ENCODE results near the gene MRC2.
"Not testable (repeated sequence)": the region's sequence is repeated elsewhere in the genome, so short reads cannot be mapped to it uniquely, and the experiment has no call there.

MRC2 gene, protein sequence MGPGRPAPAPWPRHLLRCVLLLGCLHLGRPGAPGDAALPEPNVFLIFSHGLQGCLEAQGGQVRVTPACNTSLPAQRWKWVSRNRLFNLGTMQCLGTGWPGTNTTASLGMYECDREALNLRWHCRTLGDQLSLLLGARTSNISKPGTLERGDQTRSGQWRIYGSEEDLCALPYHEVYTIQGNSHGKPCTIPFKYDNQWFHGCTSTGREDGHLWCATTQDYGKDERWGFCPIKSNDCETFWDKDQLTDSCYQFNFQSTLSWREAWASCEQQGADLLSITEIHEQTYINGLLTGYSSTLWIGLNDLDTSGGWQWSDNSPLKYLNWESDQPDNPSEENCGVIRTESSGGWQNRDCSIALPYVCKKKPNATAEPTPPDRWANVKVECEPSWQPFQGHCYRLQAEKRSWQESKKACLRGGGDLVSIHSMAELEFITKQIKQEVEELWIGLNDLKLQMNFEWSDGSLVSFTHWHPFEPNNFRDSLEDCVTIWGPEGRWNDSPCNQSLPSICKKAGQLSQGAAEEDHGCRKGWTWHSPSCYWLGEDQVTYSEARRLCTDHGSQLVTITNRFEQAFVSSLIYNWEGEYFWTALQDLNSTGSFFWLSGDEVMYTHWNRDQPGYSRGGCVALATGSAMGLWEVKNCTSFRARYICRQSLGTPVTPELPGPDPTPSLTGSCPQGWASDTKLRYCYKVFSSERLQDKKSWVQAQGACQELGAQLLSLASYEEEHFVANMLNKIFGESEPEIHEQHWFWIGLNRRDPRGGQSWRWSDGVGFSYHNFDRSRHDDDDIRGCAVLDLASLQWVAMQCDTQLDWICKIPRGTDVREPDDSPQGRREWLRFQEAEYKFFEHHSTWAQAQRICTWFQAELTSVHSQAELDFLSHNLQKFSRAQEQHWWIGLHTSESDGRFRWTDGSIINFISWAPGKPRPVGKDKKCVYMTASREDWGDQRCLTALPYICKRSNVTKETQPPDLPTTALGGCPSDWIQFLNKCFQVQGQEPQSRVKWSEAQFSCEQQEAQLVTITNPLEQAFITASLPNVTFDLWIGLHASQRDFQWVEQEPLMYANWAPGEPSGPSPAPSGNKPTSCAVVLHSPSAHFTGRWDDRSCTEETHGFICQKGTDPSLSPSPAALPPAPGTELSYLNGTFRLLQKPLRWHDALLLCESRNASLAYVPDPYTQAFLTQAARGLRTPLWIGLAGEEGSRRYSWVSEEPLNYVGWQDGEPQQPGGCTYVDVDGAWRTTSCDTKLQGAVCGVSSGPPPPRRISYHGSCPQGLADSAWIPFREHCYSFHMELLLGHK (N-terminal part only)

DNA sequence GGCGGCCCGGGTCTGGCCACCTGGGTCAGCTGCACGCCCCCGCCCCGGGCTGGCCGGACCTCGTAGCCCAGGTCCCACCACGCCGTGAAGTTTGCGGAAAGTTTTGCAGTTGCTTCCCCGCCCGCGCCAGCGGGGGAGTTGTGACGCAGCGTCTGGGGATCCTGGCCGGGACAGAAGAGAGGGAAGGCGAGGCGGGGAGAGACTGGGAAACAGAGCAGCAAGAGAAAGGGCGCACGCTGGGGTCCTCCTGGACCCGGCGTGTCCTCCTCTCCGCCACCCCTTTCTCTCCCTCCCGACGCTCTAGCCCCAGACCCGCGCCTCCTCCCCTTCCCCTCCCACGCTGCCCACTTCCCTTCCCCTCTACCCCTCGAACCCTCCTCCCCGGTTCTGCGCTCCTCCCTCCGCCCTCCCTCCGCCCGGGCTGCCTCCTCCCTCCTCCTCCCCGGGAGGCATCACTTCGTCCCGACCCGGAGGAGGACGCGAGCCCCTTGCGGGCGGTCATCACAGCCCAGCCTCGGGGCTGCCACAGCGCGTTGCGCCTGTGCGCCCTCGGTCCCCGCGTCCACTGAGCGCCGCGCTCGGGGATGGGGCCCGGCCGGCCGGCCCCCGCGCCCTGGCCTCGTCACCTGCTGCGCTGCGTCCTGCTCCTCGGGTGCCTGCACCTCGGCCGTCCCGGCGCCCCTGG, at the start of gene MRC2:
Gene MRC2, plus strand, starts transcription at position 452 of the 685 bp plus-strand sequence. Its CDS starts 133 bp downstream, at position 585.
- DNase-seq (peak; percentile 60), ATAC-seq (replicated peaks) (peak; percentile 72 to 76)
- H3K36me3 Mint-ChIP-seq: peaks cover 18 to 21% of the 10 kb centered on the region in 2 donors
- peak within 1 kb of the TSS; percentile 89 to 99 for H3K4me3 Mint-ChIP-seq
- peak within 1 kb of the TSS; percentile 74 for H3K27ac Mint-ChIP-seq
- H3K27me3 Mint-ChIP-seq: peaks cover 39 to 48% of the 10 kb centered on the region in 2 donors
- no peaks in the 10 kb centered on the region for H3K9me3 Mint-ChIP-seq
- H3K4me1 Mint-ChIP-seq: peaks cover 19 to 38% of the 10 kb centered on the region in 2 donors

DNA sequence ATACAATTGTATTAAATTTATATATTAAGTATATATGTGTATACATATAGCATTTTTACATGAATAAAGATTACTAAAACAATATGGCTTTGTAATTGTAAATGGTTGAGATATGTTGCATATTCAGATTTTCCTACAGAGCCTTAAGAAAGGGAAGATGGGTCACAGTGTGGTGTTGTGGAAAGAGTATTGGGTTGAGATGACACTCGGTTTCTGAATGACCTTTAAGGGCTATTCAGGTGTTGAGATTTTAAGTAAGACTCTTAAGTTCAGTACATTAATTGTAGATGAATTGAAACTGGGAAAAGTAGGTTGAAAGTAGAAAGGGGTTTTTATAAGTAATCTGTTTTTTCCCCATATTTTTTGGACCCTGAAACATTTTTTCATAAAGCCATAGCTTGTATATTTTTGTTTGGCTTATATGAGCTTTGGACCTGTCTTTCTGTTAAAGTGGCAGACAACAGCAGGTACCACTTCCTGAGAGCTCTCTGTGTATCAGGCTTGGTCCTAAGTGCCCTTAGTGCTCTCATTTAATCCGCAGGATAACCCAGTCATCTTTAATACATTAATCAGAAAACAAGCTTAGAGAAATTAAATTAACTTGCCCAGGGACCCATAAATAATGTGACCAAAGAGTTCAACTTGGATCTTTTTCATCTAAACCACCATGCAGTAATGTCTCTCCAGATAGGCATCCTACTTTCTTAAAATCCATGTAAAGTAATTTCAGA, 48.5 kb upstream of the MRC2 start:
- H3K36me3 Mint-ChIP-seq: peaks cover 34 to 54% of the 10 kb centered on the region in 2 donors
- H3K27ac Mint-ChIP-seq: peak overlapping the region; percentile 62
- H3K9me3 Mint-ChIP-seq: no peaks in the 10 kb centered on the region
- no peaks in the 10 kb centered on the region for H3K27me3 Mint-ChIP-seq
- no peak for DNase-seq
- ATAC-seq (replicated peaks): peak; percentile 73
- peaks cover 8 to 25% of the 10 kb centered on the region in 2 donors for H3K4me1 Mint-ChIP-seq
- no peak overlapping the region for H3K4me3 Mint-ChIP-seq

DNA sequence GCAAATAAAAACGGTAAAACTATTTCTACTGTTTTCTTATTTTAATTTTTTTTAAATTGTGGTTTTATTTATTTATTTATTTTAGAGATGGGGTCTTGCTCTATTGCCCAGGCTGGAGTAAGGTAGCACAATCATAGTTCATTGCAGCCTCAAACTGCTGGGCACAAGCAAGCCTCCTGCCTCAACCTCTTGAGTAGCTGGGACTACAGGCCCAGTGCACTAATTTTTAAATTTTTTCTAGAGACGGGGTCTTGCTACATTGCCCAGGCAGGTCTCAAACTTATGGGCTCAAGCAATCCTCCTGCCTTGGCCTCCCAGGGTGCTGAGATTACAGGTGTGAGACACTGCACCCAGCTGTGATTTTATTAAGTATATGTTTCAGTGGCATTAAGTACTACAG, 46.5 kb upstream of the MRC2 start:
- H3K9me3 Mint-ChIP-seq: no peaks in the 10 kb centered on the region
- peaks cover 5 to 16% of the 10 kb centered on the region in 2 donors for H3K4me1 Mint-ChIP-seq
- H3K27ac Mint-ChIP-seq: no peak overlapping the region

DNA sequence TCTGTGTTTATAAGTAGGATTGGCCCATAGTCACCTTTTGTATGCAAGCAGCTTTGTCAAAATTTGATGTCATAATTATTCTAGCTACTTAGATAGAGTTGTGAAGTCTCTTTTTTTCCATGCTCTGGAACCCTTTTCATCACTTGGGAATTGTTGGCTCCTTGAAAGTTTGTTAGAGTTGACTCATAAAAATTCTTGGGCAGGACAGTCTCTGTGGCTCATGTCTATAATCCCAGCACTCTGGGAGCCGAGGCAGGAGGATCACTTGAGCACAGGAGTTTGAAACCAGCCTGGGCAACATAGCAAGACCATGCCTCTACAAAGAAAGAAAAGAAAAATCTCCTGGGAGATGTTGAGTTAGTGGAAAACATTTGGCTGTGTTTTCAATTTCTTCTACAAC, 45.7 kb upstream of the MRC2 start:
- peaks cover 5 to 16% of the 10 kb centered on the region in 2 donors for H3K4me1 Mint-ChIP-seq
- peaks cover 26 to 33% of the 10 kb centered on the region in 2 donors for H3K36me3 Mint-ChIP-seq
- H3K27me3 Mint-ChIP-seq: no peaks in the 10 kb centered on the region
- ATAC-seq (replicated peaks) (no peak), DNase-seq (no peak)
- H3K9me3 Mint-ChIP-seq: no peaks in the 10 kb centered on the region
- no peak overlapping the region for H3K27ac Mint-ChIP-seq
- no peak overlapping the region for H3K4me3 Mint-ChIP-seq

More for the DNA sequence above, 46.5 kb upstream of the MRC2 start:
- H3K4me3 Mint-ChIP-seq: no peak overlapping the region
- H3K36me3 Mint-ChIP-seq: peaks cover 29 to 39% of the 10 kb centered on the region in 2 donors
- no peak for DNase-seq
- no peaks in the 10 kb centered on the region for H3K27me3 Mint-ChIP-seq
- ATAC-seq (replicated peaks): no peak

DNA sequence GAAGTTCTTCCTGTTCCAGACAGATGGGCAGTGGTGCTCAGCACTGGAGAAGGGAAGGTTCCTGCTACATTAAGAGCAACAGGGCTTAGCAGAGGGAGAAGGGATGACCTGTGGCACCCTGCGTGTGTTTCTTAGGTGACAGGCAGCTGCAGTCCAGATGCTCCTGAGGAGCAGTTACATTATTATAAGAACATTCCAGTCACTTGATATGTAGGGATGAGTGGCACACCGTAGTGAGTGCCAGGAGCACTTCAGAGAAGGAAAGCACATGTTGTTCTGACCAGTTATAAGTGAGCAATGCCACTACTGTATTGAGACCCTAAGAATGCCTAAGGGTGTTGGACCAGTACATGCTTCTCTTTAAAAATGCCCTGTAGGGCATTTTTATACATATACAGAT, 39.9 kb upstream of the MRC2 start:
- peaks cover 31 to 32% of the 10 kb centered on the region in 2 donors for H3K36me3 Mint-ChIP-seq
- H3K9me3 Mint-ChIP-seq: no peaks in the 10 kb centered on the region
- peak overlapping the region; percentile 26 for H3K27ac Mint-ChIP-seq
- peaks cover 0 to 4% of the 10 kb centered on the region in 2 donors for H3K4me1 Mint-ChIP-seq
- ATAC-seq (replicated peaks) (no peak), DNase-seq (no peak)
- no peaks in the 10 kb centered on the region for H3K27me3 Mint-ChIP-seq
- no peak overlapping the region for H3K4me3 Mint-ChIP-seq

DNA sequence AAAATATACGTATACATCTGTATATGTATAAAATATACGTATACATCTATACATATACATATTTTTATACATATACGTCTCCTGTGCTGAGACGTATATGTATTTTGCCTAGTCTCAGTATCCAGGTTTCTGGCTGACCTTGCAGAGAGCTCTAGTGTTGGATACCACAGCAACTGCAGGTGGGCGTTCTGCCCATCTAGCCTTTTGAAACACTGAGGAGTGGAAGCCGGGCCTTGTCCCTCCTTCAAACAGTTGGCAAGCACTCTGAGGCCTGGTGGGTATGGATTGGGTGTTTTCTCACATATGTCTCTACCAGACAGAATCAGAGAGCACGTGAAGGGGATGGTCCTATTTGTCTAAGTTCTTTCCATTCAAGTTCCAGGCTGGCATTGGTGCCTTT, 39.4 kb upstream of the MRC2 start:
- Mint-ChIP-seq H3K4me1 (no peaks in the 10 kb centered on the region), H3K27ac (peak overlapping the region; percentile 25), H3K36me3 (peaks cover 25 to 27% of the 10 kb centered on the region in 2 donors), H3K9me3 (no peaks in the 10 kb centered on the region), H3K27me3 (no peaks in the 10 kb centered on the region), H3K4me3 (no peak overlapping the region)
- DNase-seq: no peak
- ATAC-seq (replicated peaks): no peak

DNA sequence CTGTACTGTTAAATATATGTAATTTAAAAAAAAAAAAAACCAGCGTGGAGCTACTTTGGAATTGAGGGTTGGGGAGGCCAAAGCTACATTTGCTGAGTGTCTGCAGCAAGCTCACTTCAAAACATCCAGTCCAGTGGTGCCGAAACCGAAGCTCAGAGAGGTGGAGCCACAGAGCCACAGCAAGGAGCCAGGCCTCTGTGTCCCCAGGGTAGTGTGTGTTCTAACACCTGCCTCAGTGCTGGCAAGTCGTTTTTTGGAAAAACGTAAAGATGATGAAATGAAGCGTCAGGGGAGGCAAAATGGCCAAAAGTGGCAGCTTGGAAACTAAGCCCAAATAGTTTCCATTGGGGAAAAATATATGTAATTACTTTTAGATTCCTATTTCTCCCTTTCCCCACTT, 36.1 kb upstream of the MRC2 start:
- Mint-ChIP-seq H3K4me3 (no peak overlapping the region), H3K9me3 (peaks cover 0 to 2% of the 10 kb centered on the region in 2 donors), H3K36me3 (peaks cover 23 to 28% of the 10 kb centered on the region in 2 donors), H3K27ac (no peak overlapping the region), H3K4me1 (no peaks in the 10 kb centered on the region), H3K27me3 (no peaks in the 10 kb centered on the region)
- DNase-seq: no peak
- no peak for ATAC-seq (replicated peaks)

DNA sequence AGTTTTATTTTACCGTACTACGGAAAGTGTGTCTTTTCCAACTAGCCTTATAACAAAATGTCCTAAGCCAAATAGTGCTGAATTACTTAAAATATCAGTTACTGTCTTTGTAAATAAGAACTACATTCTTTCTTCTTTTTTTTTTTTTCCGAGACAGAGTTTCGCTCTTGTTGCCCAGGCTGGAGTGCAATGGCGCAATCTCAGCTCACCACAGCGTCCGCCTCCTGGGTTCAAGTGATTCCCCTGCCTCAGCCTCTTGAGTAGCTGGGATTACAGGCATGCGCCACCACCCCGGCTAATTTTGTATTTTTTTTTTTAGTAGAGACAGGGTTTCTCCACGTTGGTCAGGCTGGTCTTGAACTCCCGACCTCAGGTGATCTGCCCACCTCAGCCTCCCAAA, 35.6 kb upstream of the MRC2 start:
- not testable (repeated sequence) for H3K9me3 Mint-ChIP-seq; ATAC-seq (replicated peaks); H3K4me3 Mint-ChIP-seq; H3K27me3 Mint-ChIP-seq; H3K4me1 Mint-ChIP-seq; H3K27ac Mint-ChIP-seq; DNase-seq
- peaks cover 27 to 32% of the 10 kb centered on the region in 2 donors for H3K36me3 Mint-ChIP-seq

DNA sequence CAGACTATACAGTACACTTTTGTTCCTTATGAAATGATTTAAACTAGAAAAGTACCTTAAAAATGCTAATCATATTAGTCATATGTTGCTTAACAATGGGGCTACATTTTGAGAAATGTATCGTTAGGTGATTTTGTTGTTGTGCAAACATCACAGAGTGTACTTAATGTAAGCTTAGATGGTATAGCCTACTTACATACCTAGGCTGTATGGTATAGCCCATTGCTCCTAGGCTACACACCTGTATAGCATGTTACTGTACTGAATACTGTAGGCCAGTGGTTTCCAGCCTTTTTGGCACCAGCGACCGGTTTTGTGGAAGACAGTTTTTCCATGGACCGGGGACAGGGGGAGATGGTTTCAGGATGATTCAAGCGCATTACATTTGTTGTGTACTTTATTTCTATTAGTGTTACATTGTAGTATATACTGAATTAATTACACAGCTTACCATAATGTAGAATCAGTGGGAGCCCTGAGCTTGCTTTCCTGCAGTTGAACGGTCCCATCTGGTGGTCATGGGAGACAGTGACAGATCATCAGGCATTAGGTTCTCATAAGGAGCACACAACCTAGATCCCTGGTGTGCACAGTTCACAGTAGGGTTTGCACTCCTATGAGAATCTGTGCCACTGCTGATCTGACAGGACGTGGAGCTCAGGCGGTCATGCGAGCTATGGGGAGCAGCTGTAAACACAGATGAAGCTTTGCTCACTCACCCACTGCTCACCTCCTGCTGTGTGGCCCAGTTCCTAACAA, 35.0 kb upstream of the MRC2 start:
- H3K27me3 Mint-ChIP-seq: no peaks in the 10 kb centered on the region
- ATAC-seq (replicated peaks) (no peak), DNase-seq (no peak)
- no peak overlapping the region for H3K4me3 Mint-ChIP-seq
- H3K36me3 Mint-ChIP-seq: peaks cover 31 to 36% of the 10 kb centered on the region in 2 donors
- no peaks in the 10 kb centered on the region for H3K4me1 Mint-ChIP-seq
- peaks cover 0 to 2% of the 10 kb centered on the region in 2 donors for H3K9me3 Mint-ChIP-seq
- H3K27ac Mint-ChIP-seq: no peak overlapping the region

DNA sequence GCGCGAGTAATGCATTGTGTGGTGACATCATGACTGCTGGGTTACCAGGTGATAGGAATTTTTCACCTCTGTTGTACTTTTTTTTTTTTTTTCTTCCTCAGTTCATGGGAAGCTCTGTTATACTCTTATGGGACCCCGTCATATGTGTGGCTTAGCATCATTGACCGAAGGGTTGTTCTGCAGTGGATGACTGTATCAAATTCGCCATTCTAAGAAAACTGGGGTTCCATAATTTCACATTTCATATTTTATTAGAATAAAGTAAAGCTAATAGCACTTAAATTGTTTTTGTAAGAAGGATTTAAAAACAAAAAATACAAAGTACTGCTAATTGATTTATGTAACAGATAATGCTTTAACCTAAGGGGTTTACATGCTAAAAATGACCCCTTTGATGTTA, 32.0 kb upstream of the MRC2 start:
- Mint-ChIP-seq H3K4me1 (no peaks in the 10 kb centered on the region), H3K27me3 (no peaks in the 10 kb centered on the region), H3K36me3 (peaks cover 36 to 45% of the 10 kb centered on the region in 2 donors), H3K9me3 (peaks cover 0 to 2% of the 10 kb centered on the region in 2 donors), H3K4me3 (no peak overlapping the region), H3K27ac (no peak overlapping the region)
- no peak for ATAC-seq (replicated peaks)
- no peak for DNase-seq

DNA sequence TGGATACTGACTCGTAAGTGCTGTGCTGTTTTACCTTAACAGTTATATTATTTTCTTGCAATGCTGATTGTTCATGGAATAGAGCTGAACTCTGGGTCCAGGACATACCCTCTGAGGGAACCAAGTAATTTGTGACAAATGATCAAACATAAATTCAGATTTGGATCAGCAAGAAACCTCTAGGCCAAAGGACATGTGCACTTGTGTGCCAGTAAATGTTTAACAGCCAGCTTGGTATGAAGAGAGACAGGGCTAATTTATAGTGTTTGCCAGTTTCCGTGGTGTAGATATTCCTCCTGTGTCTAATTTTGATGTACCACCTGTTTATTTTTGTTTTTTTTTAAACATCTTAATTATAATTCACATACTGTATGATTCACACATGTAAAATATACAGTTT, 30.8 kb upstream of the MRC2 start:
- Mint-ChIP-seq H3K36me3 (peaks cover 32 to 48% of the 10 kb centered on the region in 2 donors), H3K4me1 (no peaks in the 10 kb centered on the region), H3K27ac (no peak overlapping the region), H3K4me3 (no peak overlapping the region), H3K9me3 (peaks cover 0 to 2% of the 10 kb centered on the region in 2 donors), H3K27me3 (no peaks in the 10 kb centered on the region)
- DNase-seq (no peak), ATAC-seq (replicated peaks) (no peak)

DNA sequence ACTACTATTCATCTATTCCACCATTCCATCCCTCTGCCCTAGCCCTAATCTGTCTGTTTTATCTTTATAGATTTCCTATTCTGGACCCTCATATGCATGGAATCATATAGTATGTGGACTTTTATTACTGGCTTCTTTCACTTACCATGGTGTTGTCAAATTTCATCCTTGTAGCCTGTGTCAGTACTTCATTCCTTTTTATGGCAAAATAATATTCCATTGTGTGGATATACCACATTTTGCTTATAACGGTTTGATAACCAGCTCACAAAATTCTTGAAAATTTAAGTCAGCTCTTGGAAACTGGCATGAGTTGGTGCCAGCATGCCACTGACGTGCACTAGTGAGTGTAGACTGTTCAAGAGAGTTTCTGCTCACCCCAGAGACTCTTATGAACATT, 30.3 kb upstream of the MRC2 start:
- ATAC-seq (replicated peaks) (no peak), DNase-seq (no peak)
- Mint-ChIP-seq H3K4me1 (no peaks in the 10 kb centered on the region), H3K27ac (no peak overlapping the region), H3K36me3 (peaks cover 32 to 51% of the 10 kb centered on the region in 2 donors), H3K27me3 (no peaks in the 10 kb centered on the region), H3K4me3 (no peak overlapping the region), H3K9me3 (peaks cover 0 to 2% of the 10 kb centered on the region in 2 donors)
